ENCODE results near the gene TMEM132D.

TMEM132D gene

DNA sequence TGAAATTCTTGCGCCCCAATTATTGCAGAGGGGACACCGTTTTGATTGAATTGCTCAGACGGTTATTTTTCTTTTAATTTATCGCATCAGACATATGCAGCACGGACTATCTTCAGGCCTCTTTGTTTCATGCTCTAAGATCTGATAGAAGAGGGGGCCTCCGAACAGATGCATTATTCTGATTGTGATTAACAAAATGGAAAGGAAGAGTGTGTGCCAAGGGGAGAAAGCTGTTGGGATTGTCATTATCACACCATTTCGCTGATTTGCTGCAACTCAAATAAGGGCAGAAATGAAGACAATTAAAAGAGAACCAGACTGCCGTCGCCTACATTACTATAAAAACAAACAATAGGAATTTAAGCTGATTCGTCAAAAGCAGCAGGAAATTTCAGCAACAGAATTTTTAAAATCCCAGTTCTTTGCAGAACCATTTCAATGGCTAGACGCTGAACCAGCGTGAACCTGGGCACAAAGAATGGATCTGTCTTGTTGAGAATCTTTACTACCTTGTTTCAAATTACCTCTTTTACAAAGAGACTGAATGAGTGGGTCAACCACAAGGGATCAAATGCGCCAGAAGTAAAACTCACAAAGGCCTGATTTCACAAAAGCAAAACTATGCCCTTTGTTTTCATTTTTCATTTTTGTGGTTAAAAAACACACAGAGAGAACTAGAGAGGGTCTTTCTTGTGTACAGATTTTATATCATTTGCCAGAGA is 30.6 kb downstream of the TMEM132D start:
- DNase-seq (ENCODE audit: low spot score), result no peak

DNA sequence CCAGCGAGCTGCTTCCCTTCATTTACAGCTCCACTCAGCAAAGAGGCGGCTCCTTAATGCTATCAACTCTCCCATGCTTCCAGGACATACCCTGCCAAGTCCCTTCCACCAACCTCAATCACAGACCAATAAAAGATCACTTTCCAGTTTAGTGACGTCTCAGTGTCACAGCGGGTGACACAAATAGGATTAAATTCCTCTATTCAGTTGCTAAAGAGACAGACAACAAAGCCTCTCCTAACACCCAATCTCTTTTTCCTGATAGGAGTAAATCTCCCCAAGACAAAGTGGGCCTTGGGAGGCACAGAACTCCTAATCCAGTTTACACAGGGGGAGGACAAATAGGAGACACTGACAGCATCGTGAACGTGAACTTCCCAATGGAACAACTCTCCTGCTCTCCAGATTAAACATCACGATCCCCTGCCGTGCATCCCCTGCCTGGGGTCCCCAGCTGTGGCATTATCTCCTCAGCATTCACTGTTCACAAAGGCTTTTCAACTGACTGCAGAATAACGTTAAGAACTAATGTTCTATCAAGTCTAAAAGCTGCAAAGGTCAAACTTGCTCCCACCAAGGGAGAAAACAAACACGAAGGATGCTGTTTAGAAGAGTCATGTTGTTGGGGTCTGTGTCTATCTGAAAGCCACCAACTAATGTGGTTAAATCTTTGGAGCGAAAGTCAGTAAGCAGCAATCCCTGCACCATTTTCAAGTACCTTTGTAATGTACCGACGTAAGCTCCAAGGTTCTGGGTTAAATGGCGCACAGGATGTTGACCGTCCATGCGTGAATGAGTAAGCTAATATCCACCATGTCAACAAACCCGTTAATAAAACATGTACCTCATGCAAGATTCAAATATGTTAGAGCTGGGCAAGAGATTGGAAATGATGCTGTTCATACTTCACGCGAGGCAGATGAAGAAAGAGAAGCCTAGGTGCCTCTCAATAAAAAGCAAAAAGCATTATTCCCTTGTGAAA is 31.5 kb downstream of the TMEM132D start:
- no peak for DNase-seq (ENCODE audit: low spot score)

- DNase-seq (ENCODE audit: low spot score), result no peak
These were observed 33.0 kb downstream of the TMEM132D start for GRCh38 chr12:129870796-129871195.

- no peak for DNase-seq (ENCODE audit: low spot score)
These were observed 33.7 kb downstream of the TMEM132D start for GRCh38 chr12:129870136-129870535.

- DNase-seq (ENCODE audit: low spot score), result no peak
These were observed 35.2 kb downstream of the TMEM132D start for GRCh38 chr12:129868575-129868974.

GRCh38 chr12:129863938-129864337 is 39.9 kb downstream of the TMEM132D start:
- no peak for DNase-seq (ENCODE audit: low spot score)

DNA sequence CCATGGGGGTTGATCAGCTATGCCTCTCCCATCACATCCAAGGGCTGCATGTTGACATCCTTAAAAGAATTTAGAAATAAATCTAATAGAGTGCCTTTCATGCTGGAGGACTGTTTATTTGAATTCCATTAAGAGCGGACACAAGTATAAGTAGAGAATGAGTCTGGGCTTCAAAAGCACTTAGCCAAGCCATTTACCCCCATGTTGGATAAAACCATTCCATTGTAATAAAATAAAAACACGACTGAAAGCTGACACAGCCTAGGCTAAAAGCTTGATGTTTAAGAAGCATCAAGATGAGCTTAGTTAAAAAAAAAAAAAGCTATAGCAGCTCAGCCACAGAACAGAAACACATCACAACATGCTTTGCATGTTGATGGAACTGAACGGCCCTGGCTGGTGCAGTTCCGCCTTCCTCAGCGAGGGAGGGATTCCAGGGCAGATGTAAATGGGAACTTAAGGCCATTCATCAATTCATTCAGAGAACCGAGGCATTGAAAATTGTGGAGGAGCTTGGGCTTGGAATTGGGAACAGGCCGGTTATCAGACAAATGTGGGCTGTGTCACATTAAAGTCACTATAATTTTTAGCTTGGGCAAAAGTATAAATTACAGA is 41.2 kb downstream of the TMEM132D start:
- DNase-seq (ENCODE audit: low spot score), result no peak

GRCh38 chr12:129861951-129862350 is 41.9 kb downstream of the TMEM132D start:
- DNase-seq (ENCODE audit: low spot score), result no peak

DNA sequence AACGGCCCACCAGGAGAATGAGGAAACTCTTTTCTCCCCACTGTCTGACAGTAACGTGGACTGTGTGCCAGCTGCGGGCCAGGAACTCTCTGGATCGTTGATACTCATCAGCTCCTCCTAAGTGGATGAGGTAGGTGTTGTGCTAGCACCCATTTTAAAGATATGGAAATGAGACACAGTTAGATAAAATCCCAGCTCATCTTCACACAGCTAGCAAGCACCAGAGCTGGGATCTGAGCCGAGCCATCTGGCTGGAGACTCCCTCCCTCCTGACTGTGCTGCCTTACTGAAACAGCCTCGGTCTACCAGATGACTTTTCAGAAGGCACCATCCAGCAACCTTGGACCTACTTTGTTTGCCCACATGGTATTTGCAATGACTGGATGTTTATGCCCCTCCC is 49.2 kb downstream of the TMEM132D start:
- no peak for DNase-seq (ENCODE audit: low spot score)

- no peak for DNase-seq (ENCODE audit: low spot score)
These were observed 52.5 kb downstream of the TMEM132D start for GRCh38 chr12:129851296-129851695.

DNA sequence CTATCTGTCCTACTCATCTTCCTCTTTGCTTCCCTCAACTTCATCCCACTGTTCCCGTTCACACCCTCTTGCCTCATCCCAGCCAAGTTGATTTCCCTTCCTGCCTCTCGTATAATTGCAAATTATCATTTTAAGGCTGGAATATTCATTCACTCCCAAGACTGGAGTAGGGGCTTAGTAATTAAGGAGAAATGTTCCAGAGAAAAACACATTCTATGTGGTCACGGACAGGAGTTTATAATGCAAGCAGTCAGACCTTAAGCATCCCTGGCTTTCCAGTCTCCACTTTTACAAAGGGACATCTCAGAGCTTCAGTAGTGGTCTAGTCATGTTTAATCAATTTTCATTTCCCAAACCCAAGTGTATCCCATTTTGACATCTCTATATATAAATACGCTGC is 54.9 kb downstream of the TMEM132D start:
- no peak for DNase-seq (ENCODE audit: low spot score)

- no peak for DNase-seq (ENCODE audit: low spot score)
These were observed 56.8 kb downstream of the TMEM132D start for GRCh38 chr12:129847063-129847462.

GRCh38 chr12:129844662-129845220 is 59.1 kb downstream of the TMEM132D start:
- DNase-seq (ENCODE audit: low spot score), result no peak

GRCh38 chr12:129841251-129841650 is 62.6 kb downstream of the TMEM132D start:
- DNase-seq (ENCODE audit: low spot score), result no peak

GRCh38 chr12:129840145-129840884 is 63.5 kb downstream of the TMEM132D start:
- DNase-seq (ENCODE audit: low spot score), result no peak

GRCh38 chr12:129839679-129840078 is 64.1 kb downstream of the TMEM132D start:
- no peak for DNase-seq (ENCODE audit: low spot score)

GRCh38 chr12:129831294-129831693 is 72.5 kb downstream of the TMEM132D start:
- no peak for DNase-seq (ENCODE audit: low spot score)

DNA sequence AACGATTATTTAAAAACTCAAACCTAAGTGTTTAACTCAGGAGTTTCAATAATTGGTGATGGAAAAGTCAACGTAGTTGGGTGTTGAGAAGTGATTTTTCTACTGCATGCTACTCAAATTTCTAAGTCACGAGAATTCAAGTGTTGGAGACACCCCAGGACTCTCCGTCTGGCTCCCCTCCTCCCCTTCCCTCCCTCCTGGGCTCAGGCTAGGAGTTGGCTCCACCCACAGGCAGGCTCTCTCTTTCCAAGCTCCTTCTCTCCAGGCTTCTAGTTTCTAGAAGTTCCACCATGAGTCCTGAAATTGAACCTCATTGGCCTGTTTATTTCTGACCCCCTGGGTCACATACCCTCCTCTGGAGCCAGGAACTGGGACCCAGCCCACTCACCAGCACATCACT is 73.0 kb downstream of the TMEM132D start:
- DNase-seq (ENCODE audit: low spot score), result no peak

DNA sequence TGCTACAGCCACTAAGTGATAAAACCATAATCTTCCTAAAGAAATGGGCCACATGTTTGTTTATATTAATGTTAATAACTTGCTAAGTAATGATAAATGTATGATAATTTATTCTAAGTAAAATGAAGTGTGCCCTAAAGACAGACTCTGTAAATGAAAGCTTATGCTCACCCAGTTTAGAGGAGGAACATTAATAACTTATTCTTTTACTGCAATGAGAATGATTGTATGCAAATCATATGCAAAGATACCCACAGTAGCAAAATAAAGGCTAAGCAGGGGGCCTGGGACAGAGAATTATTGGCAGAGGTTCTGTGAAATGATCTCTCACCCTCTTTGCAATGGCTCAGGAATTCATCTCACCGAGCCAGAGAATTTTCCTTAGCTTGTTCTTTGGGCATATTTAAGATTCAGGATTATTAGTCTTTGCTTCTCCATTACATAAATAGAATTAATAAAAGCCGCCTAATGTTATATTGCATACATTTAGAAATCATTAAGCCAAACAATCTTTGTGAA is 75.9 kb downstream of the TMEM132D start:
- DNase-seq (ENCODE audit: low spot score), result no peak

DNA sequence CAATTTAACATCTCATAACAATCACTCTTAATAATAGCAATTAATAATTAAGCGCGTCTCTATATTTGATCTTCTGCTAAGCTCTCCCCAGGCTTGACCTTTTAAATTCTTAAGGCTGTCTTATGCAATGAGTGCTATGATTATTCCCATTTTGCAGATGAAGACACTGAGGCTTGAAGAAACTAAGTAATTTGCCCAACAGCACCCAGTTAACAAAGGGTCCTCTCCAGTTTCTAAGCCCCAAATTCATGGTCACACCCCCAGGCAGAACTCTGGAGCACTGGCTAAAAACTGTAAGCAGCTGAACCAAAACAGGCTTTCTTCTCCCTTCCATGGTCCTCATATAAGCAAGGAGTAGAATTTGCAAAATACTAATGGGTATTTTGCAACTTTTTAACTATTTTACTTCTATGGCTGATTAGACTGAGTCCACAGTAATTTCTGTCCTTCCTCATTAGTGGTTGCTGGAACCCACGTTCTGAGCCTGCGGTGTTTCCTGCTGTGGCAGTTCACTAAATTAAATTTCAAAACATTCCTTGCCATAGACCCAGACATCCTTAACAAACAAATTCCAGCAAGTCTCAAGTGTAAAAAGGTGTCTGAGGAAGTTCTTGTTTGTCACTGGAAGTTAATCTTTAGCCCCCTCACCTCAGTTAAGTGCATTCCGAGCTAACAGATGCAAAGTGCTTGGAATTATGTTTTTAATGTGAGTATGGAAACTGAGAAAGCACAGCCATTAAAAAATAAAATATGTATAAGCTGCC is 76.5 kb downstream of the TMEM132D start:
- no peak for DNase-seq (ENCODE audit: low spot score)

GRCh38 chr12:129826273-129826672 is 77.6 kb downstream of the TMEM132D start:
- no peak for DNase-seq (ENCODE audit: low spot score)
